GM19023 (cell line): Measurements from ENCODE around the gene MBNL2.

Experiments
- ATAC-seq: cut with Tn5 transposase; IDR thresholded peaks from one replicate; pipeline ENCODE4 v1.9.1; 2021; ENCODE audit warnings: mild to moderate bottlenecking, moderate library complexity; ENCODE audit not compliant: unreplicated experiment

The MBNL2 gene

DNA sequence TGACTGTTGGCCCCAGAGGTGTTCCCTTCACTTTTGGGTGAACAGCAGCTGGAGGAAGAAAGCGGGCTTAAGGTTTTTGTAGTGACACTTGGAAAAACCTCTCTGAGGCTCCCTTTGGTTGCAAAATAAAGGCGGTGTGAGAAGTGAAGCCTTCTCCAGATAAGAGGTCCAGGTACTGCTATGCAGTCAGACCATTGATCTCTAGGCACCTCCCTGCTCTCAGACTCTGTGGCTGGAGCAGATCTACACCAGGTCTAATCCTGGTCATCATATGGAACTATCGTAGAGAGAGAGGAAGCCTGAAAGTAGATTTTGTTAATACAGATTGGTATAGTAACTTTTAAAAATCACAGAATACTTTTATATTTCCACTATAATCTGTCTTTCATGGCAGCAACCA, 47.5 kb downstream of the MBNL2 start:
- ATAC-seq = no peak

DNA sequence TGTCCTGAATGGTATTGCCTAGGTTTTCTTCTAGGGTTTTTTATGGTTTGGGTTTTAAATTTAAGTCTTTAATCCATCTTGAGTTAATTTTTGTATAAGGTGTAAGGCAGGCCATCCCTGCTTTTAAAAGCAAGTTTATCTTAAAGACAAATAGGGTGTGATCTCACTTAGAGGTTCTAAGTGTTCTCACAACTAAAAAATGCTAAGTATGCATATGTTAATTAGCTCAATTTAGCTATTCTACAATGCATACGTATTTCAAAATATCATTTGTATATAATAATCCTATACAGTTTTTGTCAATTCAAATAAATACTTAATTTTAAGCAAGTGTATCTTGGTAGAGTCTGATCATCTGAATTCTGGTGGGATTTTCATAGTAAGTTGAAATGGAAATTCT, 50.4 kb downstream of the MBNL2 start:
- no peak for ATAC-seq

DNA sequence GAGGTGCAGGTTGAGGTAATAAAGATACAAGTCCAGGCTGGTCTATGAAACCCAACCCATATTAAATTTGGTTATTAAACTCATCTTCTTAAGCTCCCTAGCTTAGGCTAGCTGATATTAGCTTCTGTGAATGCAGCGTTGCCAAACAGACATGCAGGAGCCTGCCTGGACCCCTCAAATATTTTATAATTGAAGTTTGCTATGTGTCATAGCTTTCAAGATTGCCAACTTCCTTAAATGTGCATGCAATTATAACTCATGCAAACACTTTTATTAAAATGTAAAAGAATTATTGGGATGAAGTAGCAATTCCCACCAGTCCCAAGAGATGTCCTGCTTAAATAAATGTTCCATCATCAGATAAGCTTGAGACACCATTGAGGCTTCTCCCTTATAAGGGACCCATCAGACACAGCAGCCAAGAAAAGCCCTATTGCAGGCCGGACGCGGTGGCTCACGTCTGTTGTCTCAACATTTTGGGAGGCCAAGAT, 51.3 kb downstream of the MBNL2 start:
- ATAC-seq = no peak

DNA sequence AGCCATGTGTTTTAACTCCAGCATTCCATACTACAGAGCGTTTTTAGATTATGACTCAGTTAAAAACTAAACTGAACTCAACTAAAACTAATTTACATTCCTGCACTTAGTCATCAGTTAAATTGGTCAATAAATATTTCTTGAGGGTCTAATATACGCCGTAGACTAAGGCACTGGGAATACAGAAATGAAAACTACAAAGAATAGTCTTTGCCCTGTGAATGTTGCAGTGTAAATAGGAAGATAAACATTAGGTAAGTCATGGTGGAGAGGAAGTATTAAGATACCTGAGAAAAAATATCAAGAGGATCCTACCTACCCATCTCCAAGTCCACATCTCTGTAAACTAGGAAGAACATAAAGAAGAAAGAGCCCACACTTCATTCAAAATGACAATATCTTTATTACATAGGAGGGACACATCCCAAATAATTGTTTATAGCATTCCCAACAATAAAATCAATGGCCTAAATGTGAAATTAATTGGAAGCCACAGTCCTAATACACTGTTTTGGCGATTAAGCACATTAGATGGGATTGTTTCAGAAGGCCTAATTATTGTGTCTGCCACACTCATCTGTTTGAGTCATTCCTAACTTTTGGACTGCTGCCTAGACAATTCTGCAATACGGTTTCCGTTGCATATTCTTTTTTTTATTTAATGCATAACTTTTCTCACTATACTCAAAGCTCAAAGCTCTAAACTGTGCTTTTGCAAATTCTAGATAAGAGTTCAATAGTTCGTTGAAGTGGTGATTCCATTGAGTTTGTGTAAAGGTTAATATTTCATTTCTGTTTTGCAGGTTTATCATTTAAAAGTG, 52.9 kb downstream of the MBNL2 start:
- ATAC-seq = no peak

DNA sequence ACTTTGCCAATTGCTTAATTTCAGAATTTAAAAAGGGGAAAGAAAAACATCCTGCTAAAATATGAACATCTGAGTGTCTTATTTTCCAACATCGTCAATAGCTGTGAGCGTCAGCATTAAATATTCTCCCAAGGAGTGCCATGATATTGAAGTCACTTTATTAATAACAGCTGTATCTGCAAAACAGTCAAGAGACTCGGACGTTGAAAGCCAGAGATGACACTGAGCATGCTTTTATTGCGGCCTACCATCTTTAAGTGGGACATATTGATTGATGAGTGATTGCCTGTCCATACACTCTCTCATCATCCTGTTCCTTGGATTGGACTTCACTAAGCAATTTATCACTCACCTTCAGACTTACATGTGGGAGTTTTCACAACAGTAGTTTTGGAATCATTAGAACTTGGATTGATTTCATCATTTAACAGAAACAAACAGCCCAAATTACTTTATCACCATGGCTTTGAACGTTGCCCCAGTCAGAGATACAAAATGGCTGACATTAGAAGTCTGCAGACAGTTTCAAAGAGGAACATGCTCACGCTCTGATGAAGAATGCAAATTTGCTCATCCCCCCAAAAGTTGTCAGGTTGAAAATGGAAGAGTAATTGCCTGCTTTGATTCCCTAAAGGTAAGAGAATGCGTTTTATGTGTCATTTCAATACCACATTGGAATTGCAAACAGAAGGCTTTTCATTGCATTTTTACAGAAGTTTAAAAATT, 53.8 kb downstream of the MBNL2 start:
- no peak for ATAC-seq

DNA sequence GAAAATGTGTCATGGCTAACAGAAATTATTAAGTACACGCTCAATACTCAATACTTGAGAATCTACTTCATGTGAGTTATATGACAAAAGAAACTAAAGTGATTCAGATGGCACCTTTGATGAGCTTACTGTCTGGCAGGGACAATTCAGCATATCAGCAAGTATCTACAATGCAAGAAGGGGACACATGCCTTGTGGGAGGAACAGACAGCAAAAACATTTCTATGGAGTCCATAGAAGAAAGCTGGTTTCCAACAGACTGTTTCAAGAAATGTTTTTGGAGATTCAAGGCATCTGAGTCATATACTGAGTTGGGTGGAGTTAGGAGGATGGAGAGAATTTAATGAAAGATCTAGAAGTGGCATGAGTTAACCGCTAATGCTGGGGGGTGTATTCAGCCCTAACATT, 54.7 kb downstream of the MBNL2 start:
- no peak for ATAC-seq

DNA sequence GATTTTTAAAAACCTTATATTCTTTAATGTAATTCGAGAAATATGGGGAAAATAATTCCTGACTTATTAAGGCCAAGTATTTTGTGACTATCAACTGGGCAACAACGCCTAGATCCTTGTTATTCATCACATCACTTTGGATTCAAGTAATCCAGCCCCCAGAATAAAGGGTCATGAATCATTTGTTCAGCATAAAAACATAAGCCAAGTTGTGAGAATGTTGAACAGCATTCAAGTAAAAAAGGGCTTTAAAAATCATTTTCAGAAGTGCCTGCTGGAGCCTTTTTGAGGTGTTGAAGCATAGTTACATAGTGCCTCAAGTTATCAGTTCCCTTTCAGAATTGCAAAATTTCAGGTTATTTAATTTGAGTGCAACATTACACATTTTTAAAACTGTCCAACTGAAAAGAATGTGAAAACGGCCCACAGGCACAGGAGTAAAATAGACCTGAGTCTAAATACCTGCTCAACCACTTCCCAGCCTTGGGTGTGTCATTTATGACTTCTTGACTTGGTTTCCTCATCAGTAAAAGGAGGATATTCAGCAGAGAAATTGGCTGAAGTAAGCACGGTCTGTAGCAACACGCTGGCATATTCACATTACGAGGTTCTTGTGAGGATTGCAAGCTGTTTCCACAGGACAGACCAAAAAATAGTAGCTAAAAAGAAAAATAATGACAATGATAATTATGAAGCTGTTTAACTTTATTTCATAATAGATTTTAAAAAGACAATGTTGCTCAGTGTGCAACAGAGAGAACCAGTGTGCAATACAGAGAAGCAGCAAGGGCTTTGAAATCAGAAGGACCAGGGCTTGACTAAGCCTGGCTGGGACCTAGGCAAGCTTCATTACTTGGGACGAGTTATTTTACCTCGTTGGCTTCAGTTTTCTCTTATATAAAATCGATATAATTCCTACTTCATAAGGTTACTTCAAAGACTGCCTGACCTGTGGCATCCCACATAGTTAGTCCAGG, 56.6 kb downstream of the MBNL2 start:
- no peak for ATAC-seq

DNA sequence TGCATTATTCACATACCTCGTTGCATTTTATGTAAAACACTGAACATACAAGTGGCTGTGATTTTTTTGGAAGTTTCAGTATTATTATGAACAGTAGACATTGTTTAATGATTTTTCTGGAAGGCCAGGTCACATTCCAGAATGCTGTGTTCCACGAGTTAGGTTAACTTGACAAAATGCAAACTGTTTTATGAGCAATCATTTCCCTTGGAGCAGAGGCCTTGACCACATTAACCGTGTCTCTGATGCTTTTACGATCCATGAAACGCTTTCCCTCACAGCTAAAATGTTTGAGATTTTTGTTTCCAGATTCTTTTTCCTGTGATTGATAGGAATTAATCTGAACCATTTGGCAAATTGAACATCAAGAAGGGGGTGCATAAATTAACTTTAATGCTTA, 57.8 kb downstream of the MBNL2 start:
- no peak for ATAC-seq

DNA sequence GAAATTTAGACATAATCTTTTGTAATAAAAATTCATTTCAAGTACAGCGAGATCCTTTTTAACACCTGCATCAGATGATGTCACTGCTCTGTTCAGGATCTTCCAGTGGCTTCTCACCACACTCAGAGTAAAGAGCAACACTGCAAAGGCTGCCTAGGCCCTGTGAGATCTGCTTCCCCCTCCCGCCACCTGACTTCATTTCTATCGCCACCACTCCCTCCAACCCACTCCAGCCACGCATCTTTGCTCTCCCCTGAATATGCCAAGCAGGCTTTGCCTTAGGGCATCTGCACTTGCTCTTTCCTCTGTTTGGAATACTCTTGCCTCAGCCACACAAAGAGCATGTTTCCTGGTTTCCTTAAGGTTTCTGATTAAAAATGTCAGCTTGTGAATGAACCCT, 58.3 kb downstream of the MBNL2 start:
- no peak for ATAC-seq

DNA sequence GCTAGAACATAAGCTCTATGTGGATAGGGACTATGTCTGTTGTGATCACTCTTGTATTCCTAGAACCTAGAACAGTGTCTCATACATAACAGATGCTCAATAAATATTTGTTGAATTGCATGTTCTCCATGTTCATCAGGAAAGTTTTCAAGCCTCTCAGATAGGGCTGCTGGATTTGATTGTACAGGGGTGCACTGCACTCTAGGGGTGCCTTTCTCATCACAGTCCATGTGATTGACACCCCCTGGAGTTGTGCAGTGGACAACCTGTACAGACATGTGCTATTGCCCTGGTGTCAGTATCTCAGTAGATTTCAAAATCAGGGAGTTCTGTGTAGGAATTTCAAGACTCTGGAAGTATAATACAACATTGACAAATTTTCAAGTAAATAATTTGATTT, 58.9 kb downstream of the MBNL2 start:
- no peak for ATAC-seq

DNA sequence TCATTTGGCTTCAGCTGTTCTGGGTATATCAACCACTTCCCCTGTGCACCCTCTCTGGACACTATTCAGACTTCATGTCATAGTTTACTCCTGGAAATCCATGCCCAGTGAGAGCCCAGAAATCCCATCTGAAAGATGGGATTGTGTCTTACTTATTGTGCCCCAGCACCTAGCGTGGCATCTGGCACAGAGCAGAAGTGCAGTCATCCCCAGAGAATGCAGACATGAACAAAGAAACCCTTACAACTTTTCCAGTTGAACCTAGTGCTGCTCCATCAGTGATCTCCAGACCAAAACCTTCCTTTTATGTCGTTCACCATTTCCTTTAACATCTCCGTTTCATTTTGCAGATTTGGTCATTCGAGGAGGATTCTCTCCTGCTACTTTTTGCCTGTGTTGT, 60.6 kb downstream of the MBNL2 start:
- ATAC-seq = no peak

DNA sequence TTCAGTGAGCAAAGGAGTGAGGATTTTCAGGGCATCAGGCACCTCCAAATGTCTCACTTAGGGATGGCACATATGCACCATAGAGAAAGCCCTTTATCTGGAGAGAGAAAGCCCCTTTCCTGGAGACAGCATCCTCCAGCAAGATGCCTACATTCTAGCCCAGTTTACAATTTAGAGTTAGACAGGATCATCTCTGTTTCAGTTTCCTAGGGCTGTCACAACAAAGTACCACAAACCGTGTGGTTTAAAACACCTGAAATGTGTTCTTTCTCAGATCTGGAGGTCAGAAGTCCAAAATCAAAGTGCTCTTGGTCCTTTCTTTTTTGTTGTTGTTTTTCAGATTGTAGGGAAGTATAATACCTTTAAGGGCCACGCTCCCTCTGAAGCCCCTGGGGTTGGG, 61.8 kb downstream of the MBNL2 start:
- no peak for ATAC-seq

DNA sequence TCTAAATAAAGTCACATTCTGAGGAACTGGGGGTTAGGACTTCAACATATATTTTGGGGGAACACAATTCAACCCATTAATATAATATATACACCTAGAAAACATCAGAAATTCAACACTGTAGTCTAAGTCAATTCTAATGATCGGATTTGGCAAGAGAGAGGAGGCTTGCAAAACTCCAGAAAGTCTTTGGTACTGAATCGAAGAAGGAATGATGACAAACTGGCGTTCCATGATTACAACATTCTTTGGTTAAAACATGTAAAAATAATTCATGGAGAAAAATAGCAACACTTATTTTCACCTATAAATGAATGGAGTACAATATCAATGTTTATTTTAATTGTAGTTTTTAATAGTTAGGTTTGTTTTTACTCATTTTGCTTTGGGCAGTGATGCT, 62.4 kb downstream of the MBNL2 start:
- ATAC-seq = no peak

DNA sequence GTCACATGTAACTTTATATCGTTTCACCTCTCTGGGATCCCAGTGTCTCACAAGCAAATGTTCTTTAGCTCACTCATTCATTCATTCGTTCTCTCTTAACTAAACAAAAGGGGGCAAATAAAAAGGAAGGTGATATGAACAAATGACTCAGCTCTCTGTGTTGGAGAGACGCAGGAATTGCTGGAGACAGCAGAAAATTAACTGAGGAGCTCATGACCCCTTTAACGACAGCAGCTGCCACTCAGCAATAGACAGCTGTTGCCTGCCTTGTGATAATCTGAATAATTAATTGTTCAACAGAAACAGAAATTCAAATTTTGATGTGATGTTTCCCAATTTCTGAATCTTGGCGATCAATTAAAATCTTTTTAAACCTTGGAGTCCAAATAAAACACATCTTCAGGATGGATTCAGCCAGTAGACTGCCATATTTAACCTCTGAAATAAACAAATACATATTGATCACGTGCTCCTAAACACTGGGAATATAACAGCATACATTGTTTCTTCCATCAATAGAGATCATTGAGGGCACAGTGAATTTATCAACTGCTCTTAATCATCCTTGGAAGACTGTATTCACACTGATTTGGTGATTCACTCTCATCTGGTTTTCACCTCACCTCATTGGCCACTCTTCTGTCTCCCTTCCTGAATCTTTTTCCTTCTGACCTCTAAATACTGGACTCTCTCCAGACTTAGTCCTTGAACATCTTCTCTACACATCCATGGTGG, 63.3 kb downstream of the MBNL2 start:
- ATAC-seq = no peak

DNA sequence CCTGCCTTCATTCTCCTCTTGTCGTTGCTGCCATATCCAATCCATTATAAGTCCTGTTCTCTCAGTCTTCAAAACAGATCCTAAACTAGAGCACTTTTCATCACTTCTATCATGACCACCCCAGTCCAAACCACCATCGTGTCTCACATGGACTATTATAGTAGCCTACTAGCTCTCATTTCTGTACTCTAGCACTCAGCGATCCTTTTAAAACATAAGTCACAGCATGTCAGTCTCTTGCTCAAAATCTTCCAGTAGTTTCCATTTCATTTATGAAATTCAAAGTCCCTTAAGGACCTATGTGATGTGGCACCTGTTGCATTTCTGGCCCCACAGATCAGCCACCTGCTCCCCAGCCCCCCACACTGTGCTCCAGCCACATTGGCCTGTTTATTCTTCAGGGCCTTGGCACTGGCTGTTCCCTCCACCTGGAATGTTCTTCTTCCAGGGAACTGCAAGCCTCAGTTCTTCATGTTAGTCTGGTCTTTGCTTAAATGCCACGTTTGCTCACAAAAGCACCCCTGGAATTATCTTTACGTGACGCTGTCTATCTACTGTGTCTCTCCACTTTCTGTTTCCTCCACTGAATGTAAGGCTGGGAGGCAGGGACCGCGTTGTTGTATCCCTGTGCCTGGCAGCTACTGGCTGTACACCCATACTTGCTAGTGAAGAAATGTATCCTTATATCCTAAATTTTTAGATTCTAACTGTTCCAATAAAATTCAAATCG, 64.3 kb downstream of the MBNL2 start:
- ATAC-seq = no peak

DNA sequence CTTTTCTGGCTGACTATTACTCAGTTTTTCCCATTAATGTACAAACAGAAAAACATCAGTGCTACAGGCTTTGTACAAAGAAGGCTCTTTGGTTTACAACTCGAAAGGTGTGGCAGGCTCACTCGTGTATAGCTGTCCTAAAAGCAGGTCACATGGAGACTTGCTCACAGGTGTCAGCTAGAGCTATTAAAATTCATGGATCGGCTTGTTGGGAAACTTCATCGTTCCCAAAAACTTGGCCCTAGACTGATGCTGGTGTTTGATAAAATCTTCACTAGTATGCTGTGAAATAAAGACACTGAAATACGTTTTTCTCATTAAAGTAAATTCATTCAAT, 64.9 kb downstream of the MBNL2 start:
- ATAC-seq = no peak

DNA sequence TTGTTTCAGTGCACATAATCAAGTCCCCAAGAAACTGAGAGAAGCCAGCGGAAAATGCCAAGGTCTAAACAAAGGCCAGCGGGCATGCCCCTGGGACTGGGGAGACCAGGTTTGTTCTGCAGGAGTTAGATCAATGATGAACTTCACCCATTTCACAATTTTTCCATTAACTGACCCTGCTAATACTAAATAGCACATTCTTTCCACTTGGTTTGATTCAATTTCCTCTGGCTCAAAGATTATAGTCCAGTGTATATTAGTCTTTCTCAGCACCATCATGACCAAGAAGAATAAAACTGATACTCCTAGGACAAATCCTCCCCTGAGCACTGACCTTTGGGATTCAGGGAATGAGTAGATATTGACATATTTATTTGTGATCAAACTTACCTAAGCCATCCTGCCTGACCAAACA, 66.4 kb downstream of the MBNL2 start:
- no peak for ATAC-seq

DNA sequence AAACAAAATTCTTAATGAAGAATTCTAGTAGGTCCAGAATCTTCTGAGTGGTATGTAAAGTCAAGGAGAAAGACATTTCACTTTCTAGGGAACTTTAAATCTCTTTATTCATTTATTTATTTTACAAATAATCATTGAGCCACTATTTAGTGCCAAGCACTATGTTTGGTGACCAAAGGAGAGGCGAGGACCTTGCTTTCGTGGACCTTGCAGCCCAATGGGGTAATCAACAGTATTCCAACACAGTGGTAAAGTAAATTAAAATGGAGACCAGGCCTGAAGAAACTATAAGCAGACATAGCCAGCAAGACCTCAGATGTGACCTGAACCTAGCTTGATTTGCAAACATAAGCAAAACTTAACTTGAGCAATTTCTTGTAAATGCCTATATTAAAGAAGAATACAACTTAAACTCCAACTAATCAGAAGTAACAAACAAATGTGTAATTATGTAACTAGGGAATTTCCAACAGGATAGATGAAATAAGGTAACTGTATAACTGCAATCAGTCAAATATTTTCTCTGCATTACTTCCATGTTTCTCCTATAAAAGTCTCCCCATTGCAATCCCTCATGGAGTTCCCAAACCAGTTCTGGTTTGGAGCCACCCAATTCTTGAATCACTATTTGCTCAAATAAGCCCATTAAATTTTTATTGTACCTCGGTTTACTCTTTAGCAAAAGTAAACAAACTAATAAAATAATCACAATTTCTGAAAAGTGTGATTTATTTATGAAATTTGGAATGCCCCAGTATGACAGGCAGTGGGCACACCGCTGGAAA, 67.6 kb downstream of the MBNL2 start:
- ATAC-seq = no peak
